Suprapubic skin (tissue), 3 donors: ENCODE results near the gene TOM1.

Experiments
- CTCF ChIP-seq, 2 donors: fragments of 200-600 bp in 1 of 2; fragments of 450-650 bp in 1 of 2; sonication (generic) in 1 of 2; IDR thresholded peaks; one replicate each; pipeline ENCODE4 v1.5.1; 2016 to 2019; ENCODE audit warnings: antibody characterized with exemption in 2 of 2, mild to moderate bottlenecking in 1 of 2, moderate library complexity in 1 of 2
- POLR2A ChIP-seq, 2 donors: fragments of 450-650 bp; IDR thresholded peaks; one replicate each; pipeline ENCODE4 v1.6.1; 2017; ENCODE audit warnings: antibody characterized with exemption in 2 of 2, mild to moderate bottlenecking in 2 of 2, moderate library complexity in 2 of 2

DNA sequence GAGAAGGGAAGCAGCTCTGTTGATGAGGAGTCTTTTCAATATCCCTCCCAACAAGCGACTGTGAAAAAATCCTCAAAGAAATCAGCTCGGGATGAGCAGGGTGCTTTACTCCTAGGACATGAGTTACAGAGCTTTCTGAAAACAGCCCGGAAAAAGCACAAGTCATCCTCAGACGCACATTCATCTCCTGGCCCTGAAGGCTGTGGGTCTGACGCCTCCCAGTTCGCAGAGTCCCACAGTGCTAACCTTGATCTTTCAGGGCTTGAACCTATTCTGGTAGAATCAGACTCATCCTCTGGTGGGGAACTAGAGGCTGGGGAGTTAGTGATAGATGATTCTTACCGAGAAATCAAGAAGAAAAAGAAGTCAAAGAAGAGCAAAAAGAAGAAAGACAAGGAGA is 34.7 kb upstream of the TOM1 start:
- TF ChIP-seq CTCF (IDR thresholded peaks at IDR 0.05) (no peak), POLR2A (IDR thresholded peaks at IDR 0.05) (no peak)
